GM21529 (cell line): ENCODE results near the gene CCZ1B.
A peak's percentile ranks its signal among the peaks of the same experiment; 100 is the strongest.
"Not testable (repeated sequence)": the region's sequence is repeated elsewhere in the genome, so short reads cannot be mapped to it uniquely, and the experiment has no call there.

Experiments
- ATAC-seq: cut with Tn5 transposase; IDR thresholded peaks from one replicate; pipeline ENCODE4 v1.9.1; 2021; ENCODE audit not compliant: unreplicated experiment

Gene CCZ1B

GRCh38 chr7:6831018-6831725, 5.1 kb upstream of the CCZ1B start:
- ATAC-seq: no peak

- ATAC-seq: not testable (repeated sequence)
These were observed 4.0 kb upstream of the CCZ1B start for GRCh38 chr7:6830026-6830425.

- ATAC-seq: not testable (repeated sequence)
These were observed 3.5 kb upstream of the CCZ1B start for GRCh38 chr7:6829616-6830015.

DNA sequence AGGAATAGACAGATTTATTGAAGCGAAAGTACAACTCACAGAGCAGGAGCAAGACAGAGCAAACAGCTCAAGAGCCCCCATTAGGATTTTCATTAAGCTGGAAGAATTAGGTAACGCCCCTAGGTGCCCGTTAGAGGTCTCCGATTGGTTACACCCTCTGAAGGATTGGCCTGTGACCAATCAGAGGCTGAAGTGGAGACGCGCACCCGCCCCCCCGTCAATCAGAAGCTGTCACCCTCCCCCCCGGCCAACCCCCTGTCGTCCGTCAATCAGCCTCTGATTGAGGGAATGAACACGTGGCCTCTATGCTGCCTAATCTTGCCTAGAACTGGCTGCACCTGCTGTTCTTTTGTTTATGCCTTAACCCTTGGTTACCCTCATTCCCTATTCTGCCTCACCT, 1.1 kb upstream of the CCZ1B start:
- not testable (repeated sequence) for ATAC-seq

DNA sequence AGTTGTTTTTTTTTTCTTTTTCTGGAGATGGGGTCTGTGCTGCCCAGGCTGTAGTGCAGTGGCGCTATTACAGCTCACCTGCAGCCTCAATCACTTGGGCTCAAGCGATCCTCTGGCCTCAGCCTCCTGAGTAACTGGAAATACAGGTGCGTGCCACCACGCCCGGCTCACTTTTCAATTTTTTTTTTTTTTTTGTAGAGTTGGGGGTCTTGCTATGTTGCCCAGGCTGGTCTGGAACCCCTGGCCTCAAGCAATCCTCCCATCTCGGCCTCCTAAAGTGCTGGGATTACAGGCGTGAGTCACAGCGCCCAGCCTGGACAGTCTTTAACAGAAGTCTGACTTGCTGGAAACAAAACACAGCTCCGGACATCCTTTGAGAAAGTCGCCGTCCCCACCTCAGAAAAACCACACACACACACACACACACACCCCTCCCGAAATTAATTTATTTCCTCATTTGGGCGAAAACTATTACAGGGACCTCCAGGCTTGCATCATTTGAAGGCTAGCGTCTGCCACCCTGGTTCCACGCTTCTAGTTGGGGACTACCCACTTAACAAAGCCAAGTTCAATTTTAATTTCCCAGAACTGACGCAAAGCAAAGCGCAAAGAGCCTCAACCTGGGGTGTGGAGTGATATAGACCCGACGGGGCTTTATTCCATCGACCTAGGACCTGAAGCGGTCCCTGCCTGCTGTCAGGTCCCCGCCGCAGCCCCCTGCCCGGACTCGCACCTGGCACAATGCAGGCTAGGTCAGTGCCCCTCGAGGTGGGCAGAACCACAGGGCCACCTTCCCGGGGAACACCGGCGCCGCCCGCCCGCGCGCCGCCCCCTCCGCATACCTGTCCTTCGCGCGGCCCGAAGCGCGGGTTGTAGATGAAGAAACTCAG, 594 bp downstream of the CCZ1B start:
- peak; percentile 47 for ATAC-seq

DNA sequence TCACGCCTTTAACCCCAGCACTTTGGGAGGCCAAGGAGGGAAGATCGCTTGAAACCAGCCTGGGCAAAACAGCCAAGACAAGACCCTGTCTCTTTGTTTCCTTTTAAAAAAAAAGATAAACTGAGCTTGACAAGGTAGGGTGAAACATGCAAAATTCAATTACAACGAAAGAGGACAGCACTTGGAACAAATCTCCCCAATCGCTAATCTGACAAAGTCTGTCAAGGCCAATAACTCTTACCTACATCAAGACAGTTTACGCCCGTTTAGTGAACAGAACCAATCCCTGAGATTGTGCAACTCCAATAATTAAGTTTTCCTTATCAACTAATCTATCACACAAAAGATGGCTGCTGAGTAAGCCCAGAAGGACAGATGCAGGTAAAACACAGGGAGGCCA, 4.5 kb downstream of the CCZ1B start:
- not testable (repeated sequence) for ATAC-seq

DNA sequence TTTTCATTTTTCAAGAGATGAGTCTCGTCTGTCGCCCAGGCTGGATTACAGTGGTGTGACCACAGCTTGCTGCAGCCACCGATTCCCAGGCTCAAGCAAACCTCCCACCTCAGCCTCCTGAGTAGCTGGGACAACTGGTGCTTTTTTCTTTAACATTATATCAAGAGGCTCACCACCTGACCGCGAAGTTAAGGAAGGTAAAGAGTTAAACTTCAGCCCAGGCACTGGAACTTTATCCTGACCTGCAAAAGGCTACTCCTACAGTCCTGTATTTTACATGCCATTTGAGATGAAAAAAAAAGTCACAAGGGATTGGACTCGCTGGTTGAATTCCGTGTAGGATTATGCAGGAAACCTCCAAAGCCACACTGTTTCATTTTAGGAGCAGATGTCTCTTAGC, 10.6 kb downstream of the CCZ1B start:
- not testable (repeated sequence) for ATAC-seq

GRCh38 chr7:6813011-6813410, 13.1 kb downstream of the CCZ1B start:
- not testable (repeated sequence) for ATAC-seq

DNA sequence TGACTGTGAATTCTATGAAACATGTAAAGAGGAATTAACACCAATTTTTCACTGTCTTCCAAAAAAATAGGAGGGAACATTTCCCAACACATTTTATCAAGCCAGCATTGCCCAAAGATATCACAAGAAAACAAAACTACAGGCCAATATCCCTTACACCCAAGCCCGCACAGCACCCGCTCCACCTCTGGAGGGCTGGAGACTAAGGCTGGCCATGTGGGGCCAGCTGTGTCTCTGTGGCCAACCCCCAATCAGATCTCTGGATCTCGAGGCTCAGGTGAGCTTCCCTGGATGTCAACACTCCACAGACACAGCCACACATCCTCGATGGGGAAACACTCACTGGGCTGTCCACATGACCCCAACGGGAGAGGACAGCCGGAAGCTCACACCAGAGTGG, 18.1 kb downstream of the CCZ1B start:
- ATAC-seq: not testable (repeated sequence)

GRCh38 chr7:6807393-6807918, 18.6 kb downstream of the CCZ1B start:
- not testable (repeated sequence) for ATAC-seq

GRCh38 chr7:6800331-6800730, 25.7 kb downstream of the CCZ1B start:
- not testable (repeated sequence) for ATAC-seq

DNA sequence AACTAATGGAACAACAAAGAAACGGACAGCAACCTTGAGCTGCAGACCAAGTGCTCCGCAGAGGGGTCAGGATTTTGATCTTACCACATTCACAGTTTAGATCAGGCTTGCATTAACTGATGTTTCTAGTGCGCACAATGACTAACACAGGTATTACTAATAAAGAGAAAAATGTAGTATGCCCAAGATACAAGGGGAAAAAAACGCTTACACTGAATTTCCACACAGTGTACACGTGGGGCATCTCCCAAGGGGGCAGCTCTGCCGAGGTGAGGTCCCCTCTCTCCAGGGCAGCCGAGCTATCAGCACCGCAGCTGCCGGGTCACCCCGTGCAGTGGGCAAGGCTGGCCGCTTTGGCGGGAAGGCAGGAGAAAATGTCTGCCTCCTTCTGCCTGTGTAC, 26.2 kb downstream of the CCZ1B start:
- not testable (repeated sequence) for ATAC-seq

DNA sequence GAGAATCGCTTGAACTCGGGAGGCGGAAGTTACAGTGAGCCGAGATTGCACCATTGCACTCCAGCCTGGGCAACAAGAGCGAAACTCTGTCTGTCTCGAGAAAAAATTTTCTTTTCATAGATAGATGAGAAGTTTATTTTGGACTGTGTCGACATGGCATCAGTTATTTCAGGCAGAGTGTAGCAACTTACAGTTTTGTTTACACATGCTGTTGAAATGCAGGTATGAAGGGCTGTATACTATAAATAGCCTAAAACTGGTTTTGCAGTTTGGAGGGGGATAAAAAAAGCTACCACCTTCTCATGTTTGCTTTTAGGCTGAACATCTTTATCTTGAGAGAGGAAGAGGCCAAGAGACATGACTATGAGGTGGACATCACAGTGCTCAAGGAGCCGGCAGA, 28.0 kb downstream of the CCZ1B start:
- ATAC-seq: not testable (repeated sequence)

GRCh38 chr7:6797218-6797617, 28.9 kb downstream of the CCZ1B start:
- ATAC-seq: not testable (repeated sequence)

DNA sequence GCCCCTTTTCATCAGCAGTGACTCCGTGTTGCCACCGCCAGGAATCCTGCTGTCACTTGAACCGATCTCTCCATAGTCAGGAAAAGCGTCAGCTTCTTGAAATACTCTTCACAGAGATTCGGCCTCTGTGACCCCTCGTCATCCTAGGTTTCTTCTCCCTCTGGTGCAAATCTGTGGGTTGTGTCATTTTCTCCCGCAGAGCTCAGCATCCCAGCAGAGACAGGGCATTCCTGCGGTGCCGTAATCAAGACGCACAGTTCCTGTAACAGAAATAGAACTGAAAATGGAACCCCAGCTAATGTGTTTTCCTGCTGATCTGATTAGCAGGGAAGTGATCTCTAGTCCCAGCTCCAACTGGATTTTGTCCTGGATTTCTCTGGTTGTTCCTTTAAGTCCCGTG, 31.8 kb downstream of the CCZ1B start:
- ATAC-seq: not testable (repeated sequence)

- ATAC-seq: not testable (repeated sequence)
These were observed 33.8 kb downstream of the CCZ1B start for GRCh38 chr7:6792113-6792872.

DNA sequence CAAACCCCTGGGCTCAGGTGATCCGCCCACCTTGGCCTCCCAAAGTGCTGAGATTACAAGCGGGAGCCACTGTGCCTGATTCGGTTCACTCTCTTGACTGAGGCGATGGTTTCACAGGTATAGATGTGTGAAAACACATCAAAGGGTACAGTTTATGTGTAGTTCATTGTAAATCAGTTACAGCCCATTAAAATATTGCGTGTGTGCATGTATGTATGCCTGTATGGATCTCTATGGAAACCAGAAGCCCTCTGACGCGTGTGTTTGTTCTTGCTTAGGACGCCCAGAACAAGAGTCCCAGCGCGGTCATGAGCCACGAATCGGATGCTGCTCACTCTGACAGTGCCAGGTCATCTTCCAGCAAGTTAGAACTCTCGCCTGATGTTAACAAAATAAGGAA, 36.7 kb downstream of the CCZ1B start:
- ATAC-seq: not testable (repeated sequence)

DNA sequence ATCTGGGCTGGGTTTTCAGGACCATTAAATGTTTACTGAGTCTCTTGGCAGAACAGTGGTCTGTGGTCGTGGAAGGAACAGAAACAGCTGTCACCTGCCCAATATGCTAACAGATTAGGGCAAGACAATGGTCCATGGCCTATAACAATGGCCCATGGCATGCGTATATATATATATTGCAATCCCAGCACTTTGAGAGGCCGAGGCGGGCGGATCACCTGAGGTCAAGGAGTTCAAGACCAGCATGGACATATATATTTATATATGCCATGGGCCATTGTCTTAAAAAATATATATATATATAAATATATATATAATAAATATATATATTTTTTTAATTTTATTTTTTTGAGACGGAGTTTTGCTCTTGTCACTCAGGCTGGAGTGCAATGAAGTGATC, 44.5 kb downstream of the CCZ1B start:
- not testable (repeated sequence) for ATAC-seq

- ATAC-seq: not testable (repeated sequence)
These were observed 64.9 kb downstream of the CCZ1B start for GRCh38 chr7:6761186-6761585.

- ATAC-seq: not testable (repeated sequence)
These were observed 72.1 kb downstream of the CCZ1B start, which contains the start of gene RSPH10B2 for GRCh38 chr7:6753964-6754363. Gene RSPH10B2, plus strand, starts transcription at chr7:6754103. Its CDS starts 3,575 bp downstream, at chr7:6757678.

DNA sequence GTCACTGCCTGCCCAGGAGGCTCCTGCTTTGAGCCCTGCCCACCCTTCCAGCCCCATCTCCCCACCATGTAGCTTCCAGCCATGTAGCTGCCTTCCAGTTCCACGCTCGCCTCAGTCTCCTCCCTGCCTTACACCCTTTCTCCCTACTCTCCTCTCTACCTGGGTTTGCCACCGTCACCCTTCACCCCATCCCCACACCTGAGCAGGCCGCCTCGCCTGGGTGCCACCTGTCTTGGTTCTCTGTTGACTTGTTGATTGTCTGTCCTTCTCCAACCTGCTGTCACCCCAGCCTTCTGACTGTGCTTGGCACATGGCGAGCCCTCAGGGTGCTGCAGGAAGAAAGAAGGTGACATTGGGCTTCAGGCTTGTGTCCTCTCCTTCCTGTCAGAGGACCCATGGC, 75.9 kb downstream of the CCZ1B start:
- not testable (repeated sequence) for ATAC-seq
